Panc1 (cell line): ENCODE measurements around the gene OR5AU1.

ENCODE experiments used
- CTCF ChIP-seq: fragments of 450-650 bp; IDR thresholded peaks from 2 replicates; pipeline ENCODE4 v1.5.1; 2017; ENCODE audit warnings: mild to moderate bottlenecking
- POLR2AphosphoS5 ChIP-seq: IDR thresholded peaks from 2 replicates; pipeline ENCODE4 v1.6.1; 2012; ENCODE audit warnings: mild to moderate bottlenecking, low read depth, low read length, moderate library complexity
- REST ChIP-seq, 2 experiments: IDR thresholded peaks; 2 replicates each; pipeline ENCODE4 v1.6.1; 2011 to 2012; ENCODE audit warnings: low read depth in 2 of 2, control low read depth in 1 of 2, low read length in 1 of 2, mild to moderate bottlenecking in 1 of 2, moderate library complexity in 1 of 2; ENCODE audit not compliant: insufficient read depth in 1 of 2
- SIN3A ChIP-seq: IDR thresholded peaks from 2 replicates; pipeline ENCODE4 v1.6.1; 2012; ENCODE audit warnings: low read depth, mild to moderate bottlenecking, low read length, moderate library complexity, borderline replicate concordance; ENCODE audit not compliant: insufficient read depth
- TCF7L2 ChIP-seq: IDR thresholded peaks from 2 replicates; pipeline ENCODE4 v1.6.1; 2011; ENCODE audit warnings: mild to moderate bottlenecking, low read depth, low read length, inconsistent platforms

- no peak for TF ChIP-seq CTCF
- TF ChIP-seq POLR2AphosphoS5 = no peak
- TF ChIP-seq REST (IDR thresholded peaks at IDR 0.05; ENCODE audit: insufficient read depth in 1 of 2, low read depth in 2 of 2, low read length in 1 of 2) = no peak
- no peak for TF ChIP-seq SIN3A
- no peak for TF ChIP-seq TCF7L2
These were observed 46.3 kb downstream of the OR5AU1 start for GRCh38 chr14:21109377-21110138.
